ENCODE data around the gene FOXK1. TPM values are rescaled to one million over a fixed set of nuclear protein-coding genes. Genes with fewer than 3 reads are reported as not detected.

Gene FOXK1
- total RNA-seq, 6 experiments from 2014 or later = 3.8 to 8.4 (median 6.9) TPM

DNA sequence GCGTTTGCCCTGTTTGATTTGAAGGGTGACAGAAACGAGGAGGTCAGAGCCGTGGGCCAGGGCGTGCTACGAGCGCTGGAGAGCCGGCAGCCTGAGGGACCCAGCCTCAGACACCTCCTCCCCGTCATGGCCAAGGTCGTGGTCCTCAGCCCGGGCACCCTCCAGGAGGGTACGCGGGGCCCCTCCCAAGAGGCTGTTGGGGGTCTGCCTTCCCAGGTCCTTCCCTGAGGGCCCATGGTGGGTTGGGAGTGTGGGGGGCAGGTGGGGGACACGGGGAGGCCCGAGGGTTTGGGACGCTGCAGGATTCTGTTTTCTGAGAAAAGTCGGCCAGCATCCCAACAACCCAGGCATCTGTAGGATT is 101.2 kb downstream of the FOXK1 start:
- no peaks in the 10 kb centered on the region for H3K27me3 ChIP-seq
- ATAC-seq (no peak), DNase-seq (no peak)
- TF ChIP-seq, protein P1, sequence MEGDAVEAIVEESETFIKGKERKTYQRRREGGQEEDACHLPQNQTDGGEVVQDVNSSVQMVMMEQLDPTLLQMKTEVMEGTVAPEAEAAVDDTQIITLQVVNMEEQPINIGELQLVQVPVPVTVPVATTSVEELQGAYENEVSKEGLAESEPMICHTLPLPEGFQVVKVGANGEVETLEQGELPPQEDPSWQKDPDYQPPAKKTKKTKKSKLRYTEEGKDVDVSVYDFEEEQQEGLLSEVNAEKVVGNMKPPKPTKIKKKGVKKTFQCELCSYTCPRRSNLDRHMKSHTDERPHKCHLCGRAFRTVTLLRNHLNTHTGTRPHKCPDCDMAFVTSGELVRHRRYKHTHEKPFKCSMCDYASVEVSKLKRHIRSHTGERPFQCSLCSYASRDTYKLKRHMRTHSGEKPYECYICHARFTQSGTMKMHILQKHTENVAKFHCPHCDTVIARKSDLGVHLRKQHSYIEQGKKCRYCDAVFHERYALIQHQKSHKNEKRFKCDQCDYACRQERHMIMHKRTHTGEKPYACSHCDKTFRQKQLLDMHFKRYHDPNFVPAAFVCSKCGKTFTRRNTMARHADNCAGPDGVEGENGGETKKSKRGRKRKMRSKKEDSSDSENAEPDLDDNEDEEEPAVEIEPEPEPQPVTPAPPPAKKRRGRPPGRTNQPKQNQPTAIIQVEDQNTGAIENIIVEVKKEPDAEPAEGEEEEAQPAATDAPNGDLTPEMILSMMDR (IDR thresholded peaks at IDR 0.05) = no peak
- no peak for TF ChIP-seq POLR2A (IDR thresholded peaks at IDR 0.05)
- intact Hi-C loops (cut with DNase I) = no loop called here
- no peaks in the 10 kb centered on the region for H3K4me1 ChIP-seq
- H3K36me3 ChIP-seq = peaks cover 3 to 73% (median 21%) of the 10 kb centered on the region in 4 donors
- H3K9me3 ChIP-seq = no peaks in the 10 kb centered on the region
- H3K4me3 ChIP-seq = no peak overlapping the region
- no CpG with 5 or more reads among the region's 16 CpGs for WGBS (ENCODE audit: insufficient coverage, low coverage, low lambda C conversion rate, missing lambda C conversion rate)
- no peak overlapping the region for H3K27ac ChIP-seq

DNA sequence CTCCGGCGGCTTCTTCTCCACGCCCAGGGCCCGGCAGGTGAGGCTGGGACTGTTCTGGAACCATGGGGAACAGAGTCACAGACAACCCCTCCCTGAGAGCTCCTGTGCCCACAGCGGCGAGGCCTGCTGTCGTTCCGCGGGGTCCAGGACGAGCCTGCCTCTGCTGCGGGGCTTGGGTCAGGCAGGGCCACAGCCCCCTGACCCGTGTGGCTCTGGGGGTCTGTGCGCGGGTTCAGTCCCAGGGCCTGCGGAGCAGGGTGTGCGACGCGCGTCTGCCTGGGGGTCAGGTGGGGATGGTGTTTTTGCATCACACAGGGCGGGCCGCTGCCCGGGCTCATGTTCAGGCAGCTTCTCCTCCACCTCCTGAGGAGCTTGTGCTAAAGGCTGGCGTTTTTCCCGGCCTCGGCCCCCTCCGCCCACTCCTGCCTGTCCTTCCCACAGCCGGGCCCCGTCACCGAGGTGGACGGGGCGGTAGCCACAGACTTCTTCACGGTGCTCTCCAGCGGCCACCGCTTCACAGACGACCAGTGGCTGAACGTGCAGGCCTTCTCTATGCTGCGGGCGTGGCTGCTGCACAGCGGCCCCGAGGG is 101.8 kb downstream of the FOXK1 start:
- no CpG with 5 or more reads among the region's 40 CpGs for WGBS (ENCODE audit: insufficient coverage, low coverage, low lambda C conversion rate, missing lambda C conversion rate)
- TF ChIP-seq, protein P1 (IDR thresholded peaks at IDR 0.05) = no peak
- TF ChIP-seq POLR2A (IDR thresholded peaks at IDR 0.05) = no peak
- H3K36me3 ChIP-seq = peaks cover 3 to 77% (median 24%) of the 10 kb centered on the region in 4 donors

DNA sequence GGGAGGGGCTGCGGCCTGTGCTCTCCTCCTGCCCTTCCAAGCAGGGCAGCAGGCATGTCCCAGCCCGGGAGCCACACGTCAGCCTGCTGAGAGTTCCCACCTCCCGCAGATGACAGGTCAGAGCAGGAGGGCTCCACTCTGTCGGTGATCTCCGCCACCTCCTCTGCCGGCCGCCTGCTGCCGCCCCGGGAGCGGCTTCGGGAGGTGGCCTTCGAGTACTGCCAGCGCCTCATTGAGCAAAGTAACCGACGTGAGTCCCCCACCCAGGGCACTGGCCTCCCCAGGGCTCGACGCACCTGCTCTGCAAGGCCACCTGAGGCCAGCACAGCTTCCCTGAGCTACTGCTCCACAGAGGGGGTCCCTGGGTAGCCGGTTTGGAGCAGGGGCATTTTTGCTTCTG is 102.7 kb downstream of the FOXK1 start:
- WGBS (ENCODE audit: insufficient coverage, low coverage, low lambda C conversion rate, missing lambda C conversion rate) = no CpG with 5 or more reads among the region's 19 CpGs

More for the DNA sequence above, 101.8 kb downstream of the FOXK1 start:
- Histone ChIP-seq H3K4me3 (no peak overlapping the region), H3K9me3 (no peaks in the 10 kb centered on the region), H3K27ac (no peak overlapping the region), H3K4me1 (no peaks in the 10 kb centered on the region), H3K27me3 (no peaks in the 10 kb centered on the region)
- DNase-seq (no peak), ATAC-seq (no peak)
- intact Hi-C loops (cut with DNase I) = no loop called here

DNA sequence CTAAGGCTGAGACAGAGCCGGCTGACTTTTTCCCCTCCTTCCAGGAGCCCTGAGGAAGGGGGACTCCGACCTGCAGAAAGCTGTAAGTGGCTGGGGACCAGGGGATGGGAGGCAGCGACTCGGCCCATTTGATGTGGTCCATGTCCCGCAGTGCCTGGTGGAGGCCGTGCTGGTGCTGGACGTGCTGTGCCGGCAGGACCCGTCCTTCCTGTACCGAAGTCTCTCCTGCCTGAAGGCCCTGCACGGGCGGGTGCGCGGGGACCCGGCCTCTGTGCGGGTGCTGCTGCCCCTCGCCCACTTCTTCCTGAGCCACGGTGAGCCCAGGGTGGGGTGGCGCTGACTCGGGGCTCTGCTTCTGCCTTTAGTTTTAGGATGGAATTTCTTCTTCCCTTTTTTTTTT is 103.3 kb downstream of the FOXK1 start:
- WGBS (ENCODE audit: insufficient coverage, low coverage, low lambda C conversion rate, missing lambda C conversion rate) = 85% methylated on average over 8 of the region's 20 CpGs
- Histone ChIP-seq H3K27ac (no peak overlapping the region), H3K4me3 (no peak overlapping the region), H3K4me1 (no peaks in the 10 kb centered on the region), H3K9me3 (no peaks in the 10 kb centered on the region), H3K27me3 (no peaks in the 10 kb centered on the region), H3K36me3 (peaks cover 3 to 81% (median 24%) of the 10 kb centered on the region in 4 donors)
- TF ChIP-seq, protein P1 (IDR thresholded peaks at IDR 0.05) = no peak
- no peak for TF ChIP-seq POLR2A (IDR thresholded peaks at IDR 0.05)
- no peak for DNase-seq
- intact Hi-C loops (cut with DNase I) = no loop called here
- no peak for ATAC-seq

More for the DNA sequence above, 102.7 kb downstream of the FOXK1 start:
- TF ChIP-seq, protein P1 (IDR thresholded peaks at IDR 0.05) = no peak
- TF ChIP-seq POLR2A (IDR thresholded peaks at IDR 0.05) = no peak
- DNase-seq (no peak), ATAC-seq (no peak)
- Histone ChIP-seq H3K9me3 (no peaks in the 10 kb centered on the region), H3K4me3 (no peak overlapping the region), H3K27me3 (no peaks in the 10 kb centered on the region), H3K36me3 (peaks cover 3 to 77% (median 24%) of the 10 kb centered on the region in 4 donors), H3K4me1 (no peaks in the 10 kb centered on the region), H3K27ac (no peak overlapping the region)
- intact Hi-C loops (cut with DNase I) = no loop called here

Data from right lobe of liver (tissue), 6 donors.